Neural cell (in vitro differentiated cells): ENCODE data around the gene PTPN1. TPM values are rescaled to one million over a fixed set of nuclear protein-coding genes. Genes with fewer than 3 reads are reported as not detected.

ENCODE experiments used
- H2AFZ ChIP-seq: fragments of 200-600, 300-800 bp; sonication (generic), shearing (Covaris generic); 2 replicates; pipeline ENCODE4 v1.6.0; 2014; ENCODE audit warnings: low read depth, mild to moderate bottlenecking, antibody characterized with exemption, low read length, moderate library complexity
- H3F3A ChIP-seq: fragments of 200-600 bp; shearing (Covaris generic); 2 replicates; pipeline ENCODE4 v1.6.1; 2016; ENCODE audit warnings: mild to moderate bottlenecking, moderate library complexity, mixed read lengths, antibody characterized with exemption, low read length; ENCODE audit not compliant: insufficient read depth, poor library complexity, severe bottlenecking
- H3K27ac ChIP-seq: fragments of 200-600, 300-800 bp; sonication (generic), shearing (Covaris generic); 2 replicates; pipeline ENCODE4 v1.5.1; 2014; ENCODE audit warnings: mild to moderate bottlenecking, low read length, moderate library complexity
- H3K27me3 ChIP-seq: fragments of 300-800, 200-600 bp; sonication (generic), shearing (Covaris generic); 2 replicates; pipeline ENCODE4 v1.6.0; 2014; ENCODE audit warnings: mild to moderate bottlenecking, low read depth, low read length, moderate library complexity; ENCODE audit not compliant: insufficient read depth
- H3K36me3 ChIP-seq: fragments of 300-800, 200-600 bp; sonication (generic), shearing (Covaris generic); 2 replicates; pipeline ENCODE4 v1.5.1; 2014; ENCODE audit warnings: mild to moderate bottlenecking, antibody characterized with exemption, low read length, moderate library complexity; ENCODE audit not compliant: insufficient read depth
- H3K4me2 ChIP-seq: fragments of 300-800, 200-600 bp; sonication (generic), shearing (Covaris generic); 2 replicates; pipeline ENCODE4 v1.6.0; 2014; ENCODE audit warnings: mild to moderate bottlenecking, low read length
- H3K4me3 ChIP-seq: fragments of 300-800, 200-600 bp; sonication (generic), shearing (Covaris generic); 2 replicates; pipeline ENCODE4 v1.5.1; 2014; ENCODE audit warnings: mild to moderate bottlenecking, low read length, moderate library complexity
- H3K79me2 ChIP-seq: fragments of 200-600 bp; shearing (Covaris generic); replicated peaks from 2 replicates; pipeline ENCODE4 v1.6.0; 2014; ENCODE audit warnings: mild to moderate bottlenecking, low read length, moderate library complexity; ENCODE audit not compliant: insufficient read depth
- H3K9ac ChIP-seq: fragments of 300-800, 200-600 bp; sonication (generic), shearing (Covaris generic); 2 replicates; pipeline ENCODE4 v1.6.1; 2016; ENCODE audit warnings: mild to moderate bottlenecking, low read length, mixed read lengths
- H3K9me2 ChIP-seq: fragments of 200-600 bp; shearing (Covaris generic); 2 replicates; pipeline ENCODE4 v1.6.1; 2016; ENCODE audit warnings: mild to moderate bottlenecking, low read length, mixed read lengths; ENCODE audit not compliant: insufficient read depth
- H3K9me3 ChIP-seq: fragments of 200-600, 300-800 bp; sonication (generic), shearing (Covaris generic); 2 replicates; pipeline ENCODE4 v1.6.1; 2016; ENCODE audit warnings: mild to moderate bottlenecking, mixed run types, low read length, moderate library complexity, mixed read lengths
- H4K20me1 ChIP-seq: fragments of 200-600 bp; shearing (Covaris generic); 2 replicates; pipeline ENCODE4 v1.6.1; 2016; ENCODE audit warnings: mild to moderate bottlenecking, mixed run types; ENCODE audit not compliant: insufficient read depth
- EP300 ChIP-seq: fragments of 450-650 bp; conservative IDR thresholded peaks from 2 replicates; pipeline ENCODE4 v1.6.1; 2014; ENCODE audit warnings: antibody characterized with exemption, mild to moderate bottlenecking, moderate library complexity; ENCODE audit not compliant: poor library complexity, severe bottlenecking
- EZH2 ChIP-seq: fragments of 200-600, 300-800 bp; shearing (Covaris generic), sonication (generic); IDR thresholded peaks from 2 replicates; pipeline ENCODE4 v1.6.1; 2014; ENCODE audit warnings: antibody characterized with exemption, low read length, borderline replicate concordance, mild to moderate bottlenecking; ENCODE audit not compliant: insufficient read depth, poor library complexity, severe bottlenecking
- MXI1 ChIP-seq: fragments of 450-650 bp; conservative IDR thresholded peaks from 2 replicates; pipeline ENCODE4 v1.6.1; 2014; ENCODE audit warnings: antibody characterized with exemption, mild to moderate bottlenecking; ENCODE audit not compliant: poor library complexity, severe bottlenecking
- POLR2AphosphoS5 ChIP-seq: IDR thresholded peaks from 2 replicates; pipeline ENCODE4 v1.6.1; 2012
- RAD21 ChIP-seq: fragments of 450-650 bp; conservative IDR thresholded peaks from 2 replicates; pipeline ENCODE4 v1.6.1; 2014; ENCODE audit warnings: antibody characterized with exemption, mild to moderate bottlenecking, moderate library complexity
- REST ChIP-seq: IDR thresholded peaks from 2 replicates; pipeline ENCODE4 v1.6.1; 2012; ENCODE audit warnings: borderline replicate concordance
- SMC3 ChIP-seq: fragments of 450-650 bp; conservative IDR thresholded peaks from 2 replicates; pipeline ENCODE4 v1.6.1; 2014; ENCODE audit warnings: antibody characterized with exemption, mild to moderate bottlenecking, moderate library complexity; ENCODE audit not compliant: poor library complexity
- TAF1 ChIP-seq: IDR thresholded peaks from 2 replicates; pipeline ENCODE4 v1.6.1; 2012; ENCODE audit warnings: low read depth
- polyA plus RNA-seq: library from polyadenylated mRNA; depleted of rRNA; stranded (reverse); fragments of >200 nt; gene quantifications from 2 replicates; pipeline ENCODE4 v1.2.3, GENCODE V29; 2014
- TF ChIP-seq, protein P1 (sequence below): fragments of 450-650 bp; IDR thresholded peaks from 2 replicates; pipeline ENCODE4 v1.5.1; 2014; ENCODE audit warnings: antibody characterized with exemption, mild to moderate bottlenecking, moderate library complexity; ENCODE audit not compliant: poor library complexity, severe bottlenecking

The PTPN1 gene
- polyA plus RNA-seq, 1 donor from 2014 or later, result 48.1 TPM

- Histone ChIP-seq H3K4me2 (no peak overlapping the region), H3K27ac (no peak overlapping the region)
Observed at GRCh38 chr20:50540620-50541605, 30.7 kb downstream of the PTPN1 start.

GRCh38 chr20:50541606-50542041 is 31.4 kb downstream of the PTPN1 start:
- no peaks in the 10 kb centered on the region for H3F3A ChIP-seq
- no peak overlapping the region for H3K4me2 ChIP-seq
- no peak for TF ChIP-seq SMC3
- no peak for TF ChIP-seq EP300
- TF ChIP-seq REST, result no peak
- no peak for TF ChIP-seq TAF1
- no peak for TF ChIP-seq POLR2AphosphoS5
- TF ChIP-seq RAD21, result no peak
- no peak for TF ChIP-seq EZH2
- no peak for TF ChIP-seq MXI1
- H4K20me1 ChIP-seq, result no peaks in the 10 kb centered on the region
- no peak overlapping the region for H3K9ac ChIP-seq
- no peaks in the 10 kb centered on the region for H3K27me3 ChIP-seq
- peaks cover 44% of the 10 kb centered on the region for H3K79me2 ChIP-seq
- H2AFZ ChIP-seq, result no peak overlapping the region
- no peak overlapping the region for H3K27ac ChIP-seq
- H3K9me3 ChIP-seq, result no peaks in the 10 kb centered on the region
- no peaks in the 10 kb centered on the region for H3K9me2 ChIP-seq
- no peak overlapping the region for H3K4me3 ChIP-seq
- H3K36me3 ChIP-seq, result no peaks in the 10 kb centered on the region

More at GRCh38 chr20:50540620-50541605, 30.7 kb downstream of the PTPN1 start:
- Histone ChIP-seq H2AFZ (no peak overlapping the region), H3K9me2 (no peaks in the 10 kb centered on the region), H4K20me1 (no peaks in the 10 kb centered on the region), H3K4me3 (no peak overlapping the region), H3K9me3 (no peaks in the 10 kb centered on the region), H3K9ac (no peak overlapping the region), H3K36me3 (no peaks in the 10 kb centered on the region), H3K27me3 (no peaks in the 10 kb centered on the region), H3K79me2 (peaks cover 51% of the 10 kb centered on the region), H3F3A (no peaks in the 10 kb centered on the region)
- no peak for TF ChIP-seq SMC3
- no peak for TF ChIP-seq TAF1
- TF ChIP-seq EZH2, result no peak
- no peak for TF ChIP-seq EP300
- TF ChIP-seq, protein P1, sequence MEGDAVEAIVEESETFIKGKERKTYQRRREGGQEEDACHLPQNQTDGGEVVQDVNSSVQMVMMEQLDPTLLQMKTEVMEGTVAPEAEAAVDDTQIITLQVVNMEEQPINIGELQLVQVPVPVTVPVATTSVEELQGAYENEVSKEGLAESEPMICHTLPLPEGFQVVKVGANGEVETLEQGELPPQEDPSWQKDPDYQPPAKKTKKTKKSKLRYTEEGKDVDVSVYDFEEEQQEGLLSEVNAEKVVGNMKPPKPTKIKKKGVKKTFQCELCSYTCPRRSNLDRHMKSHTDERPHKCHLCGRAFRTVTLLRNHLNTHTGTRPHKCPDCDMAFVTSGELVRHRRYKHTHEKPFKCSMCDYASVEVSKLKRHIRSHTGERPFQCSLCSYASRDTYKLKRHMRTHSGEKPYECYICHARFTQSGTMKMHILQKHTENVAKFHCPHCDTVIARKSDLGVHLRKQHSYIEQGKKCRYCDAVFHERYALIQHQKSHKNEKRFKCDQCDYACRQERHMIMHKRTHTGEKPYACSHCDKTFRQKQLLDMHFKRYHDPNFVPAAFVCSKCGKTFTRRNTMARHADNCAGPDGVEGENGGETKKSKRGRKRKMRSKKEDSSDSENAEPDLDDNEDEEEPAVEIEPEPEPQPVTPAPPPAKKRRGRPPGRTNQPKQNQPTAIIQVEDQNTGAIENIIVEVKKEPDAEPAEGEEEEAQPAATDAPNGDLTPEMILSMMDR, result no peak
- TF ChIP-seq POLR2AphosphoS5, result no peak
- TF ChIP-seq RAD21, result no peak
- no peak for TF ChIP-seq REST
- TF ChIP-seq MXI1, result no peak
